NCI-H128 (cell line): ENCODE measurements around the gene PLPP4.

ENCODE experiments used
- DNase-seq: peaks from one replicate; lab custom pipeline; 2025; ENCODE audit not compliant: unreplicated experiment; lab: John Stamatoyannopoulos, UW

The PLPP4 gene

GRCh38 chr10:120607016-120607709 is 150.1 kb downstream of the PLPP4 start:
- DNase-seq = no peak

- no peak for DNase-seq
Measured at GRCh38 chr10:120607710-120608703, 151.0 kb downstream of the PLPP4 start.

GRCh38 chr10:120609006-120609405 is 152.0 kb downstream of the PLPP4 start:
- DNase-seq = no peak

GRCh38 chr10:120610791-120611190 is 153.8 kb downstream of the PLPP4 start:
- no peak for DNase-seq

- no peak for DNase-seq
Measured at GRCh38 chr10:120612756-120613155, 155.7 kb downstream of the PLPP4 start.

GRCh38 chr10:120613180-120613579 is 156.2 kb downstream of the PLPP4 start:
- DNase-seq = no peak

GRCh38 chr10:120614680-120615079 is 157.7 kb downstream of the PLPP4 start:
- no peak for DNase-seq

- DNase-seq = no peak
Measured at GRCh38 chr10:120616311-120616911, 159.4 kb downstream of the PLPP4 start.

GRCh38 chr10:120628197-120628596 is 171.2 kb downstream of the PLPP4 start:
- no peak for DNase-seq

GRCh38 chr10:120630266-120630665 is 173.2 kb downstream of the PLPP4 start:
- no peak for DNase-seq

- no peak for DNase-seq
Measured at GRCh38 chr10:120632047-120632446, 175.0 kb downstream of the PLPP4 start.

GRCh38 chr10:120632942-120633341 is 175.9 kb downstream of the PLPP4 start:
- DNase-seq = no peak

- no peak for DNase-seq
Measured at GRCh38 chr10:120634659-120635058, 177.6 kb downstream of the PLPP4 start.
